ENCODE data around the gene CWC22. TPM values are rescaled to one million over a fixed set of nuclear protein-coding genes. Genes with fewer than 3 reads are reported as not detected.

CWC22 gene
- total RNA-seq, 6 experiments from 2014 or later: 5.2 to 7.8 (median 7.2) TPM

DNA sequence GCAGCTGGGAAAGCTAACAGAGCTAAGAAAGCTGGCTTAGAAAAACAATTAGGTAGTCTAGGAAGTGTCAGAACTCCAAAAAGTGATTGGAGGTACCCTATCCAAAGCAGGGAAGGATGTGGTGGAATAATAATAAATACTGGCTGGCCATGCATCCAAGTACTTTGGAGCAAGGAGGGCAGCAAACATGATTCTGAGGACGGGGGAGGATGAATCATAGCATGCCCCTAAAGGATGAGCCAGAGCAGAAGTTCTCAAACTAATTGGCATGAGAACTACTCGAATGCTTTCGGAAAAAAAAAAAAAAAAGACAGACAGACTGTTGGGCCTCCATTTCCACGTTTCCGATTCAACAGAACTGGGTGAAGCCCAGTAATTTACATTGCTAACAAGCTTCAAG, 2.4 kb downstream of the CWC22 start:
- intact Hi-C loops (cut with DNase I): no loop called here
- peaks cover 0 to 11% (median 3%) of the 10 kb centered on the region in 4 donors for H3K4me1 ChIP-seq

GRCh38 chr2:180003559-180003958, 3.5 kb downstream of the CWC22 start:
- peaks cover 0 to 11% (median 3%) of the 10 kb centered on the region in 4 donors for H3K4me1 ChIP-seq
- WGBS (ENCODE audit: insufficient coverage, low coverage, low lambda C conversion rate, missing lambda C conversion rate): 100% methylated on average over 1 of the region's 2 CpGs

More for the DNA sequence above, 2.4 kb downstream of the CWC22 start:
- Histone ChIP-seq H3K27ac (no peak overlapping the region), H3K4me3 (no peak overlapping the region), H3K36me3 (no peaks in the 10 kb centered on the region), H3K27me3 (no peaks in the 10 kb centered on the region), H3K9me3 (peaks cover 0 to 2% (median 0%) of the 10 kb centered on the region in 4 donors)
- WGBS (ENCODE audit: insufficient coverage, low coverage, low lambda C conversion rate, missing lambda C conversion rate): 93% methylated on average over 3 of the region's 5 CpGs
- DNase-seq (no peak), ATAC-seq (no peak)
- no peak for TF ChIP-seq POLR2A (IDR thresholded peaks at IDR 0.05)
- TF ChIP-seq CTCF (IDR thresholded peaks at IDR 0.05): no peak

GRCh38 chr2:180003073-180003472, 4.0 kb downstream of the CWC22 start:
- Histone ChIP-seq H3K4me3 (no peak overlapping the region), H3K36me3 (no peaks in the 10 kb centered on the region), H3K27ac (no peak overlapping the region), H3K9me3 (peaks cover 0 to 2% (median 0%) of the 10 kb centered on the region in 4 donors), H3K27me3 (no peaks in the 10 kb centered on the region), H3K4me1 (peaks cover 0 to 11% (median 3%) of the 10 kb centered on the region in 4 donors)
- no peak for ATAC-seq
- intact Hi-C loops (cut with DNase I): no loop called here
- TF ChIP-seq CTCF (IDR thresholded peaks at IDR 0.05) (no peak), POLR2A (IDR thresholded peaks at IDR 0.05) (no peak)
- WGBS (ENCODE audit: insufficient coverage, low coverage, low lambda C conversion rate, missing lambda C conversion rate): 100% methylated on average over 1 of the region's 1 CpG
- no peak for DNase-seq

More at GRCh38 chr2:180003559-180003958, 3.5 kb downstream of the CWC22 start:
- ATAC-seq (no peak), DNase-seq (no peak)
- Histone ChIP-seq H3K9me3 (peaks cover 0 to 2% (median 0%) of the 10 kb centered on the region in 4 donors), H3K4me3 (no peak overlapping the region), H3K36me3 (no peaks in the 10 kb centered on the region), H3K27ac (no peak overlapping the region), H3K27me3 (no peaks in the 10 kb centered on the region)
- intact Hi-C loops (cut with DNase I): no loop called here
- no peak for TF ChIP-seq POLR2A (IDR thresholded peaks at IDR 0.05)
- no peak for TF ChIP-seq CTCF (IDR thresholded peaks at IDR 0.05)

DNA sequence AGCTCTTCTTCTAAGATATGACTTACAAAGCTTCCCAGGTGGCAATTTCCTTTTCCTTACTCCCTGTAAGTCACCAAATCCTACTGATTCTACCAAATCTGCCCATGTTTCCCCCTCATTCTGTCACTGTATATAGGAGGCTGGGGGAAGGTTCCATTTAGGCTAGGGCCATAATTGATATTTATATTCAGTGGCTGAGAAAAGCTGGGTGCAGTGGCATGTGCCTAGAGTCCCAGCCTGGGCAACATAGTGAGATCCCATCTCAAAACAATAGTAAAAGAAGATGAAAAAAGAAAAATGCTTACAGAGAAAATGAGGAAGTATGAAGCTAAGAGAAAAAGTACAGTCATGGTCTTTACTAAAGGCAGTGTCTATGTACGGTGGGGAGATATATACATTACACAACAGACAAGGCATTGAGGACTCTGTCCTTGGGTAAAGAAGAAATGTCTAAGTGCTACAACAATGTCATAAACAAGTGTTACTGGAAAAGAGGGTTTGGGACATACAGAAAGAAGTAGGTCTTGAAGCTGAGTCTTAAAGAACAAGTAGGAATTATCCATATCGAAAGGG, 4.8 kb downstream of the CWC22 start:
- DNase-seq (no peak), ATAC-seq (no peak)
- intact Hi-C loops (cut with DNase I): no loop called here
- no peak for TF ChIP-seq POLR2A (IDR thresholded peaks at IDR 0.05)
- no peak for TF ChIP-seq CTCF (IDR thresholded peaks at IDR 0.05)
- Histone ChIP-seq H3K27ac (no peak overlapping the region), H3K9me3 (no peaks in the 10 kb centered on the region), H3K36me3 (no peaks in the 10 kb centered on the region), H3K27me3 (no peaks in the 10 kb centered on the region), H3K4me1 (peaks cover 0 to 11% (median 3%) of the 10 kb centered on the region in 4 donors), H3K4me3 (no peak overlapping the region)
- WGBS (ENCODE audit: insufficient coverage, low coverage, low lambda C conversion rate, missing lambda C conversion rate): 89% methylated on average over 2 of the region's 2 CpGs
